Uterus (tissue), 4 donors: ENCODE measurements around the gene RAET1E. TPM values are rescaled to one million over a fixed set of nuclear protein-coding genes. Genes with fewer than 3 reads are reported as not detected.
"Not testable (repeated sequence)": the region's sequence is repeated elsewhere in the genome, so short reads cannot be mapped to it uniquely, and the experiment has no call there.

Experiments
- DNase-seq, 2 donors: peaks; one replicate each; pipeline ENCODE4 v3.0.0-alpha.2; 2019 to 2020
- H3K27ac ChIP-seq, 2 donors: fragments of 200-600 bp; sonication (generic); 1 replicate in 1 of 2; 2 replicates in 1 of 2; pipeline ENCODE4 v1.5.1; 2016 to 2018
- H3K27me3 ChIP-seq, 2 donors: fragments of 200-600 bp; sonication (generic); one replicate each; pipeline ENCODE4 v1.5.1; 2018 to 2019; ENCODE audit warnings: control low read depth in 1 of 2
- H3K36me3 ChIP-seq, 2 donors: fragments of 200-600 bp; sonication (generic); one replicate each; pipeline ENCODE4 v1.5.1; 2019; ENCODE audit warnings: control low read depth in 1 of 2
- H3K4me1 ChIP-seq, 2 donors: fragments of 200-600 bp; sonication (generic); one replicate each; pipeline ENCODE4 v1.5.1; 2018 to 2019; ENCODE audit warnings: control low read depth in 1 of 2
- H3K4me3 ChIP-seq, 2 donors: fragments of 200-600 bp; sonication (generic); 1 replicate in 1 of 2; 2 replicates in 1 of 2; pipeline ENCODE4 v1.5.1; 2018 to 2019; ENCODE audit warnings: mild to moderate bottlenecking in 1 of 2
- H3K9me3 ChIP-seq, 2 donors: fragments of 200-600 bp; sonication (generic); one replicate each; pipeline ENCODE4 v1.5.1; 2019; ENCODE audit warnings: control low read depth in 1 of 2
- CTCF ChIP-seq, 4 experiments: fragments of 200-600 bp in 2 of 4; fragments of 450-650 bp in 2 of 4; sonication (generic) in 2 of 4; IDR thresholded peaks; one replicate each; pipeline ENCODE4 v1.5.1; 2016 to 2019; ENCODE audit warnings: antibody characterized with exemption in 4 of 4, mild to moderate bottlenecking in 2 of 4, moderate library complexity in 1 of 4
- POLR2A ChIP-seq, 2 donors: fragments of 450-650 bp; IDR thresholded peaks; one replicate each; pipeline ENCODE4 v1.6.1; 2016; ENCODE audit warnings: antibody characterized with exemption in 2 of 2, mild to moderate bottlenecking in 1 of 2, moderate library complexity in 1 of 2
- intact Hi-C: fragments of 100-400 bp; cut with DNase I; formaldehyde crosslinking; loops from one replicate; pipeline ENCODE4 v1.15.1; 2023; ENCODE audit warnings: low total_unique reads
- total RNA-seq, 4 donors: library from RNA; depleted of rRNA in 3 of 4; stranded (reverse); fragments of >200 nt in 3 of 4; gene quantifications; one replicate each; pipeline versions ENCODE4 v1.1.0 to v1.2.4, GENCODE V29; 2014 to 2023
- donor health status: DM: yes; HTN: yes; CAD: no.

RAET1E gene
- total RNA-seq, 4 donors from 2014 or later, result 0.55 TPM; not detected in 3

DNA sequence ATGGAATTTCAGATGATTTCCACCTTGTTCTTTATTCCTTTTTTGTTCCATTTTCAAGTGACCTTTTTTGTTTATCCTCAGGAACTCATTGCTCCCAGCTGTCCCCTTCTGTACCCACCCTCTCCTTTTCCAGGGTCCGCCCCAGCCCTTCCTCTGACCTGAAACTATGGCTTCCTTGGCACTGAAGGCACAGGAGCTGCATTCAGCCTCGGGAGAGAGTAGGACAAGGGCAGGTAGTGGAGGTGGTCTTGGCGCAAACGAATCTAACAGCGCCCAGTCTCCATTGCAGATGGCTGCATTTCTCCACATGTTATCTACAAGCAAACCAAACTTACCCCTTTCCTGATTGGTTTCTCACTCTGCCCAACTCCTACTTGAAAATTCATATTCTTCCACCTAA is 35.1 kb upstream of the RAET1E start:
- no peaks in the 10 kb centered on the region for H3K9me3 ChIP-seq
- TF ChIP-seq CTCF (IDR thresholded peaks at IDR 0.05) (no peak), POLR2A (IDR thresholded peaks at IDR 0.05) (no peak)
- H3K4me1 ChIP-seq, result no peaks in the 10 kb centered on the region
- H3K36me3 ChIP-seq, result no peaks in the 10 kb centered on the region
- intact Hi-C loops, result loop anchor here (10.0 kb wide), 1 partner anchor 82 kb away; no protein-coding TSS in a partner anchor
- H3K27ac ChIP-seq, result no peak overlapping the region
- H3K27me3 ChIP-seq, result peaks cover 4 to 34% of the 10 kb centered on the region in 2 donors
- DNase-seq, result no peak
- H3K4me3 ChIP-seq, result no peak overlapping the region

GRCh38 chr6:149931501-149931900 is 33.6 kb upstream of the RAET1E start:
- DNase-seq, result no peak
- Histone ChIP-seq H3K27ac (no peak overlapping the region), H3K4me3 (no peak overlapping the region), H3K4me1 (no peaks in the 10 kb centered on the region), H3K27me3 (peaks cover 0 to 22% of the 10 kb centered on the region in 2 donors), H3K36me3 (no peaks in the 10 kb centered on the region), H3K9me3 (no peaks in the 10 kb centered on the region)
- intact Hi-C loops, result loop anchor here (10.0 kb wide), 1 partner anchor 83 kb away; no protein-coding TSS in a partner anchor
- TF ChIP-seq POLR2A (IDR thresholded peaks at IDR 0.05) (no peak), CTCF (IDR thresholded peaks at IDR 0.05) (no peak)

GRCh38 chr6:149929422-149929821 is 31.5 kb upstream of the RAET1E start:
- intact Hi-C loops, result loop anchor here (5.0 kb wide), 1 partner anchor 92 kb away; no protein-coding TSS in a partner anchor
- no peaks in the 10 kb centered on the region for H3K36me3 ChIP-seq
- no peak for DNase-seq

DNA sequence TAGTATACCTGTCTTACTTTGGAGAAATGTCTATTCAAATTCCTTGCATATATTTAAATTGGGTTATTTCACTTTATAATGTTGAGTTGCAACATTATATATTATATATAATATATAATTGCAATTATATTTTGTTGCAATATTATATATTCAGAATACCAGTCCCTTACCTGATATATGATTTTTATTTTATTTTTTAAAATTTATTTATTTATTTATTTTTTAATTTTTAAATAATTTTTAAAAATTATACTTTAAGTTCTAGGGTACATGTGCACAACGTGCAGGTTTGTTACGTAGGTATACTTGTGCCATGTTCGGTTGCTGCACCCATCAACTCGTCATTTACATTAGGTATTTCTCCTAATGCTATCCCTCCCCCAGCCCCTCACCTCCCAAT is 29.1 kb upstream of the RAET1E start:
- not testable (repeated sequence) for H3K36me3 ChIP-seq, H3K27me3 ChIP-seq, H3K4me1 ChIP-seq, H3K9me3 ChIP-seq, H3K27ac ChIP-seq, DNase-seq, H3K4me3 ChIP-seq
- intact Hi-C loops, result loop anchor here (5.0 kb wide), 1 partner anchor 90 kb away; no protein-coding TSS in a partner anchor

More at GRCh38 chr6:149929422-149929821, 31.5 kb upstream of the RAET1E start:
- H3K4me3 ChIP-seq, result no peak overlapping the region
- no peak overlapping the region for H3K27ac ChIP-seq
- H3K4me1 ChIP-seq, result no peaks in the 10 kb centered on the region
- H3K27me3 ChIP-seq, result peaks cover 0 to 14% of the 10 kb centered on the region in 2 donors
- H3K9me3 ChIP-seq, result no peaks in the 10 kb centered on the region
- no peak for TF ChIP-seq CTCF (IDR thresholded peaks at IDR 0.05)
- no peak for TF ChIP-seq POLR2A (IDR thresholded peaks at IDR 0.05)

GRCh38 chr6:149925974-149926777 is 28.3 kb upstream of the RAET1E start:
- intact Hi-C loops, result loop anchor here (5.0 kb wide), 1 partner anchor 89 kb away; no protein-coding TSS in a partner anchor
- peaks cover 0 to 7% of the 10 kb centered on the region in 2 donors for H3K27me3 ChIP-seq
- no peaks in the 10 kb centered on the region for H3K36me3 ChIP-seq
- peak; percentile 88 to 89 for DNase-seq
- H3K4me3 ChIP-seq, result peak overlapping the region; percentile 36 to 39
- TF ChIP-seq POLR2A (IDR thresholded peaks at IDR 0.05), result peak in 1 of 2 donors; percentile 15
- peak; percentile 93 to 98 (median 97) for TF ChIP-seq CTCF (IDR thresholded peaks at IDR 0.05)
- H3K4me1 ChIP-seq, result no peaks in the 10 kb centered on the region
- peak overlapping the region; percentile 16 to 56 for H3K27ac ChIP-seq
- H3K9me3 ChIP-seq, result no peaks in the 10 kb centered on the region
